ENCODE measurements around the gene EVA1B.

The EVA1B gene

DNA sequence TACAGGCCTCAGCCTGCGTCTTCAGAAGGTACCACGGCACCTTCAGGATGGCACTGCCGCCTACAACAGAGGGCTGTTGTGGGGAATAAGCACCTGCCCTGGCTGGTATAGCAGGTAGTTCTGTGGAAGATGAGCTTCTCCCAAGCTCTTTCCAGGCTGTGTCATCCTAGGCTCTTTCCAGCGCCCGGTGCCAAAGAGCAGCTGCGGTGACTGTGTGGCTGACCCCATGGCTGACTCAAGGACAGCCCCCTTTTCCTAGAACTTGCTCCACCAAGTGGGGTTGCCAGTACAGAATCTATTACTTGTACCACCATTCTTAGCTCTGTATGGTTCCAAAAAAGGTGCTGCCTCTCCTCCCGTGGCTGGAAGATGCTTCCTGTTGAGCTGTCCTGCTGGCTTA lies 21.9 kb upstream of the EVA1B start:
- no peak for DNase-seq

DNA sequence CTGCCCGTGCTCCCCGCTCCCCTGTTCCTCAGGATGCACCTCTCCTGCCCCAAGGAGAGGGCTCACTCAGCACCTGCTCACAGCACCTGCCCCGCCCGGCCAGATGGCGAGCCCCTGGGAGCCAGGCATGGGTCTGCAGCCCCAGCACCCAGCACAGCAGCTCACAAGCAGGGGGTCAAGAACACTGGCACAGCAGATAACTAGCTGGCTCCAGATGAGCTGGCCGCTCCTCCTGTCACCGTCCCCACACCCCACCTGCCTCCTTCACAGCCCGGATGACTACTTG lies 20.9 kb upstream of the EVA1B start:
- no peak for DNase-seq

DNA sequence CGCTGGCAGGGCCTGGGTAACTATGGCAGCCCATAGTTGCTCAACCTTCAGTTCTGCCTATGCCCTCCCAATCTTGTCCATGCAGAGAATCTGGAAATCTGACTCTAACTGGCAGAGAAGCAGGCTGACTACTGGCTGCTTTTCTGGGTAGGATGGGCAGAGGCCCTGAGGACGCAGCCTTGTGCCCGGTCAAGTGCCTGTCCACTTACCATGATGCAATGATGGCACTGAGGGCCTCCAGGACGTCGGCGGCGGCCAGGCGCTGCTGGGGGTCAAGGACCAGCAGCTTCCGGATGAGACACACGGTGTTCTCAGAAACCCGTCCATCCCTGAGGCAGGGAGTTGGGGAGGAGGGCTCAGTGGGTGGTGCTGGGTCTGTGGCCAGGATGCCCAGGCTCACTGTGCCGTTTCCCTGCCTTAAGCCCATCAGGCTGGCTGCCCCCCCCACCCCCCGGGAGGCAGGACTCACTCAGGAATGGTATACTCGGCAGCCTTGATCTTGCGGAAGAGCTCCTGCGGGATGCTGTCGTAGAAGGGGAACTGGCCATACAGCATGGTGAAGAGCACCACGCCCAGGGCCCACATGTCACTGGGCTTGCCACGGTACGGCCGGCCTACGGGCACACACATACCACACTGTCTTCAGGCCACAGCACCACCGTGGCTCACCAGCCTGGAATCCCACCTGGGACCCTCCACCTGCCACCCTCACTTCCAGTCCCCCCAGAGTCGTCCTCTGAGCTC lies 20.4 kb upstream of the EVA1B start:
- no peak for DNase-seq

- no peak for DNase-seq
Observed at GRCh38 chr1:36342426-36343185, 19.2 kb upstream of the EVA1B start.

DNA sequence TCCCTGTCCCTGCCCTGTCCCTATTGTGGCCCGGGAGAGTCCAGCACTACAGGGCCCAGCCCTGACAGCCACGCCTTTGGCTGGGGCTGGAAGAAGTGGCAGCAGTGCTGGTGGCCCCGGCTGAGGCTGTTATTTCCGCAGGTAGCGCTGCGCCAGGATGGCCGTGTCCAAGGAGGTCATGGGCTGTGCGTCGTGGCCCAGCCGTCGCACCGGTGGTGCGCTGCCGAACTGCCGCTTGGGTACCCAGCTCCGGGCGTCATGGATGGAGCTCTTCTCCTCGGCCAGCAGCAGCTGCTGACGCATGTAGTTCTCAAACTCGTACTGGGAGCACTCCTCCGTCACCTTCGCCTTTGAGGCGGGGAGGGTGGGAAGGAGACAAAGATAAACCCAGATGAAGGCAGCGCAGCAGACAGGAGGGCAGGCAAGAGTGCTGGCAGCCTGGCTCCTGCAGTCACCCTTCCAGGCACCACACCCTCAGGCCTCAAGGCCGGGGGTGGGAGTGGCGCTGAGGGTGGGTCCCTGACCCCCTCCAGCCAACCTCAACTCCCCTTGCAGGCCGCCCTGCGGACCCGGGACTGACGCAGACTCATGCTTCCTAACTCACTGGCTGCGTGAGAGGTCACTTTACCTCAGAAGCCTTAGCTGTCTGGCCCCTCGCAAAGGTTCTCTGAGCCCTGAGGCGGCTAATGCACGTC lies 18.3 kb upstream of the EVA1B start:
- no peak for DNase-seq

GRCh38 chr1:36339615-36340014 lies 16.2 kb upstream of the EVA1B start:
- DNase-seq, result no peak

DNA sequence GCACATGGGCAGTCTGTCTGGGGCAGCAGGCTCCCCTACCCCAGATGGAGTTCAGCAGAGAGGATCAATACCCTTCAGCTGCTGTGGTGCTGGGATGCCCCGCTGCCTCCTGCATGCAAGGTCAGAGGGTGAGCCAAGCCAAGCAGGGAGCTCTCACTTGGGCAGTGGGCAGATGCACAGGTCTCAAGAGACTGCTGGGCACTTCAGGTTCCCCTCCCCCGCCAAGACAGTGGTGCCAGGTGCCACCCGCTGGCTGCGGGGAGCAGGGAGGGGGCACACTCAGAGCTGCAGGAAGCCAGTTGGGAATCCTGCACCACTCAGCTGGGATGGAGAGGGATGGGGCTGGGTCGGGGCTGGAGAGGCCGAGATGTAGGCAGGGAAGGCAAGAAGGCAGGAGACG lies 15.8 kb upstream of the EVA1B start:
- no peak for DNase-seq

DNA sequence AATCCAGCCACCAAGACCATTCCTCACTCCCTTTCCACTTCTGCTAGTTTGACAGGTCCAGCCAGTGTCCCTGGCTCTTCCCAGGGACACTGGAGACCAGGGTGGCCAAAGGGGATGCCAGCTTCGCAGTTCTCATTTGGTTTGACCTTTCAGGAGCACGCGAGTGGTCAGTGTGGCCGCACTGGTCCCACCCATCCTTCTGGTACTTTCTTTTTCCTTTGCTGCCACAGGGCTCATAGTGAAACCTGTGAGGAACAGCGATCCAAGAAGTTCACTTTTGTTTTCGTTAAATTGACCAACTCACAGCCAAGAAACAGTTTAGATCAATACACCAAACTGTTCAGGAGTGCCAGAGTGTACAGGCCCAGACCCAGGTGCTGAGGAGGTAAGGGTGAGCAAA lies 14.4 kb upstream of the EVA1B start:
- no peak for DNase-seq

DNA sequence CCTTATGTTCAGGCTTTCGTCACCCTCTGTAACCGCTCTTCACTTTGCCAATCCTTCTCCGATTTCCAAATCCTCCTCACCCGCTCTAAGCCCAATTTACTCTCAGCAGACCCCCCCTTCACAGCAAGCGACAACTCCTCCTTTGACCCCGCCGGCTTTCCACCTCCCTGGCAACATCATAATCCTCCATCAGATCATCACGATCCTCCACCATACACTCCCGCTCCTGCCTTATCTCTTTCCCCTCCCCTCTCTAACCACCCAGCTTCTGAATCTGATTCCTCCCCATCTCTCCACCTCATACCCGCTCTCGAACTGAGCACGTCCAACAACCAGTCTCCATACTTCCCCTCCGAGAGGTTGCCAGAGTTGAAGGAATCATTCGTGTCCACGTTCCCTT lies 7.5 kb upstream of the EVA1B start:
- no peak for DNase-seq

GRCh38 chr1:36329817-36330216 lies 6.4 kb upstream of the EVA1B start:
- no peak for DNase-seq

DNA sequence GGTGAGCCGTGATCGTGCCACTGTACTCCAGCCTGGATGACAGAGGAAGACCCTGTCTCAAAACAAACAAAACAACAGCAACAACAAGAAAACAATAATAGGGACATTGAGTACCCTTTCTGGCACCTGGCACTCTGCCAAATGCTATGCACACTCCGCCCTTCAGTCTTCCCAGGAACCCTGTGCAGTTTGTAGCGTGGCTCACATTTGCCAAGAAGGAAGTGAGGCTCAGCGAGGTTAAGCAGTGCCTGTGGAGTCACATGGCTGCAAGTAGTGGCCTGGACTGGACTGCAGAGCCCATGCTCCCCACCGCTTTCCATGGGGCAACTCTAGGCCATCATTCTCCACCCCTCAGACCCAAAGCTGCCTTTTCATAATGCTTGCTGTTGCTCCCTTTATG lies 5.3 kb upstream of the EVA1B start:
- no peak for DNase-seq

- no peak for DNase-seq
Observed at GRCh38 chr1:36328088-36328480, 4.6 kb upstream of the EVA1B start.

DNA sequence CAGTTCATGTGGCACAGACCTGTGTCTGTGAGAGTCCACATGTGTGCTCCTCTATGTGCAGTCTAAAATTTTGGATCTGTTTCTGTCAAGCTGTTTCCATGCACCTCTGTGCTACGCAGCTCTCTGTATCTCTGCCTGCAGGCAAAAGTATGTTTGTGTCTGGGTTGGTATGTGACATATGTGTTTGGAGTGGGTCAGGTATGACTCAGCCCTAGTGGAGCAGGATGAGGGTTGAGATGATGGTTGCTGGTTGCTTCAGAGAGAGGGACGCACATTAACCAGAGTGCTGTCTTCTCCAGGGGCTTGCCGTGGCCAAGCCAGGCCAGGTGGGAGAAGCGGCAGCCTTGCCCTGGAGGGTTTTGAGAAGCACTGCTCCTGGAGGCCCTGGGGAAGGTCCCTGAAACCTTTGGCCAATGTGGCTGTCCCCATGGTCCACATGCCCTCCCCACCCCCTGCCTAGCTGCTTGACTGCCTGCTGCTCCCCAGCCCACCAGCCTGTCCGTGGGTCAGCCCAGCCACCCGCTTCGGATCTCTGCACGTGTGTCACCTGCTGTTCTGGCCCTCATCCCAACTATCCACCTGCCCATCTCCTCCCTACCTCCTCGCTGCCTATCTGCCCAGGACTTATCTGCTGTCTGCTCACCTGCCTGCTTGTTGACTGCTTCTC lies 4.1 kb upstream of the EVA1B start:
- no peak for DNase-seq

DNA sequence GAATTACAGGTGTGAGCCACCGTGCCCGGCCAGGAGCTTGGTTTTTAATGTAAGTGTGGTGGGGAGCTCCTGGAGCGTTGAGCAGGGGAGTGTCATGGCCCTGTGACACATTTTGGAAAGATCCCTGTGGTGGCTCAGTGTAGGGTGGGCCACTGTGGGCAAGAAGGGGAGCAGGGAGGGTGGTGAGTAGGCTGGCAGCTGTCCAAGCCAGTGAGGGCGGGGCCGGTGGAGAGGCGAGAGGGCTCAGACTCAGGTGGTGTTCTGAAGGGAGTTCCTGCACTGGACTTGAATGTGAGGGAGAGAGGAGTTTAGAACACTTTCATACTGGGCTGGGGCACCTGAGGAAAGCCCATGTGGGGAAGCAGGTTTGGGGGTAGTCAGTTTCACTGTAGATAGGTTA lies 3.1 kb upstream of the EVA1B start:
- no peak for DNase-seq

DNA sequence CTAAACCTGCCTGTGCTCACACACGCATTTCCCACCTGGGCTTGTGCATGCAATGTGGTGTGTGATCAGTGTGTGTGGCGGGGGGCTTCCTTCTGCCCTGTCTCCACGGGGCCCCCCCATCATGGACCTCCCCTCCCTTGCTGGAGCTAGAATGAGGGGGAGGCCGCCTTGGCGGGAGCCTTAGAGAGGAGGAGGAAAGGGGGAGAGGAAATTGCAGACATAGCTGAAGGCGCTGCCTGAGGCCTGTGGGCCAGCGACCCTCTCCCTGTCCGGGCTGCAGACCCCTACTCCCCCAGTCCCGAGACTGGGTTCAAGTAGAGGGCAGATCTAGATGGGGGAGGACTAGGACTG lies 883 bp upstream of the EVA1B start:
- no peak for DNase-seq

DNA sequence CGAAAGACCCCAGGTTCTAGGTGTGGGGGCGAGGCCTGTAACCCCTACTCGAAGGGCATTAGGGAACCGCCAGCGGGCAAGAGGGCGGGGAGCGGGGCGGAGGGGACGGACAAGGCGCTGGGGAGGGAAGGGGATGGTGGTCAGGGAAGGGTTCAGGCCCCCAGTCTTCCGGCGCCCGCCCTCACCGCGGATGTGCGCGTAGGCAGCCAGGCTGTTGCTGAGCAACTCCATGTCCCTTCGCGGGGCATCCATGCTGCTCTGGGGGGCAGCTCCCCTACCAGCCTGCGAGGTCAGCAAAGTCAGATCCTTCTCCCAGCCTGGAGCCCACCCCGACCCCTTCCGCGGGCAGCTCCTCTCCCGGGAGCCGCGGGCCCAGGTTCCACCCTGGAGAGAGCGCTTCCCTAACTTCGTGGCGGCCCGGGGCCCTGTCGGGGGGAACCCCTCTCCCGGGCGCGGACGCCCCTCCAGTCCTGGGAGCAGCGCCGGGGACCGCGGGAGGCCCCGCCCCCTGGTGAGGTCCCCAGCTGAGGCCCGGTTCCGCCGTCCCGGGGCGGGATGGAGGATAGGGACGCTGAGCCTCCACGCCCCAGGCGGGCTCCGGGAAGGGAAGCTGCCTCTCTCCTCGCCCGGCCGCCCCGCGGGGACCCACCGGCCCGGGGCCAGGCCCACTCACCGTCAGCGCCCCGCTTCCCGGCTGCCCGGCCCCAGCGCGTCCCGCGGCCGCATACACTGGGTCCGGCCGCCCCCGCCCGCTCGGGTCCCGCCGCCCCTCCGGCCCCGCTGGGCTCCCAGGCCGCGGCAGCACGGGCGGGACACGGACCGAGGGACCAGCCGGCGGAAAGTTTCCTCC lies 434 bp downstream of the EVA1B start:
- DNase-seq, result peak; percentile 78

- peak; percentile 65 for DNase-seq
Observed at GRCh38 chr1:36322041-36322785, 1.2 kb downstream of the EVA1B start.

DNA sequence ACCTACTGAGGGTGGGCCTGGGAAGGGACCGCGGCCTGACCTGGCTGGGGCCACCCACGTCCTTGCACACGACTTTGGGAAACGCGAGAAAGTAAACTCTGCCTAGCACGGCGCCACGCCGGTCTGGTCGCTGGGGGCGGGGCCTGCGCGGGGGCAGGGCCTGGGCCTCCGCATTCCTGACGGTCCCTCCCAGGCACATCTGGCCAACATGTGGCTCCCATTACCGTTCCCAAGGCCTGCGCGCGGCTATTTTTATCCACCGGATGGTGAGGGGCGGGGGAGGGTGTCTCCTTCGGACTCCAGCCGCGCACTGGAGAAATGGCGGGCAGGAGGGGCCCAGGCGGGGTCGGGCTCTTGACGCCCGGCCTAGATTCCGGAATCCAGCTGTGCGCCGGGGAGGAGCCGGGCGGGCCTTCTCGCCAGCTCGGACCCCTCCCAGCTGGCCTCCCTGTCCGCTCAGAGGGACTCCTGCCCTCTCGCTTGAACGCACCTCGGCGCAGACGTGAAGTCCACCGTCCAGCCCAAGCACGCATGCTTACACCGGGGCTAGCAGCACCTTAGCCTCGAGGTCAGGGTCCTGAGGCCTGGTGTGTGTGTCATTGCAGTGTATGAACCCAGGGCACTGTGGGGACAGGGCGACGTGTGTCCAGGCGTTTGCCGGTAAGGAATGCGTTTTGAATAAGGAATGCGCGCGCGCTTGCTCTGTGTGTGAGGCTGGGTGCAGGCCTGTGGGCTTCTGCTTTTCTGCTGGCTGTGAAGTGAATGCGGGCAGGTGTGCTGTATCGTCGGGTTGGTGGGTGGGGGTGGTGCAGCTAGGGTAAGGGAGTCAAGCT lies 2.1 kb downstream of the EVA1B start:
- DNase-seq, result peak; percentile 95

DNA sequence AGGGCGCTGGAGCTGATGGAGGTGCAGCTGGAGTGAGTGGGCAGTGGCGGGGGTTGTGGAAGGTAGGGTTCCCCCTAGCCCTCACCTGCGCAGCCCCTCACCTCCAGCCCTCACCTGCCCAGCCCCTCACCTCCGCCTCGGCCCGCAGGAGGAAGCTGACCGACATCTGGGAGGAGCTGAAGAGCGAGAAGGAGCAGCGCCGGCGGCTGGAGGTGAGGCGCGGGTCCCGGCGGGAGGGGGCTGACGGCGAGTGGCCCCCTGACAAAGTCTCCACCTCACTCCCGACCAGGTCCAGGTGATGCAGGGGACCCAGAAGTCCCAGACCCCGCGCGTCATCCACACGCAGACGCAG lies 2.7 kb downstream of the EVA1B start:
- no peak for DNase-seq

- DNase-seq, result peak; percentile 58
Observed at GRCh38 chr1:36320291-36320761, 3.1 kb downstream of the EVA1B start.

DNA sequence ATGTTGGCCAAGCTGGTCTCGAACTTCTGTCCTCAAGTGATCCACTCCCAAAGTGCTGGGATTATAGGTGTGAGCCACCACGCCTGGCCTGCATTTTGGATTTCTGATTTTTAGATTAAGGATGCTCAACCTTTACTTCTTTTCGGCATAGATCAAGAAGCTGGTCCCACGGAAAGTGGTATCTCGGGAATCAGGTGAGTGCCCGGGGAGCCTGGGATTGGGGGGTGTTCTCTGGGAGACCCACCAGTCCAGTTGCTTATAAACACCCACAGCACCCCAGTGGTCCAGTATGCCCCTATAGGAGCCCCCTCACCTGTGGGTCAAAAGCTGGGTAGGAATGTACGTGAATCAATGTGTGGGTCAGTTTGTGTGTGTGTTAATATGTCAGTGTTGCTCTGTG lies 14.0 kb downstream of the EVA1B start:
- DNase-seq, result no peak
